GM12872 (cell line): ENCODE data around the gene ZXDC.

Experiments
- CTCF ChIP-seq: IDR thresholded peaks from 3 replicates; pipeline ENCODE4 v1.5.1; 2011; ENCODE audit warnings: low read depth, mild to moderate bottlenecking, low read length, moderate library complexity; ENCODE audit not compliant: insufficient read depth

The ZXDC gene

GRCh38 chr3:126515066-126515706 lies 39.5 kb upstream of the ZXDC start:
- TF ChIP-seq CTCF: no peak

- no peak for TF ChIP-seq CTCF
Measured at GRCh38 chr3:126514161-126514560, 38.5 kb upstream of the ZXDC start.

- TF ChIP-seq CTCF: no peak
Measured at GRCh38 chr3:126512916-126513650, 37.4 kb upstream of the ZXDC start.

- no peak for TF ChIP-seq CTCF
Measured at GRCh38 chr3:126512026-126512425, 36.3 kb upstream of the ZXDC start.

- TF ChIP-seq CTCF: no peak
Measured at GRCh38 chr3:126511291-126511690, 35.6 kb upstream of the ZXDC start.

GRCh38 chr3:126510308-126510910 lies 34.7 kb upstream of the ZXDC start:
- no peak for TF ChIP-seq CTCF

GRCh38 chr3:126509597-126510307 lies 34.1 kb upstream of the ZXDC start:
- no peak for TF ChIP-seq CTCF
